Measurements from ENCODE around the gene GLDC. TPM values are rescaled to one million over a fixed set of nuclear protein-coding genes. Genes with fewer than 3 reads are reported as not detected.

Gene GLDC
- total RNA-seq, 3 donors from 2014 or later: 0.38 to 0.63 (median 0.58) TPM

DNA sequence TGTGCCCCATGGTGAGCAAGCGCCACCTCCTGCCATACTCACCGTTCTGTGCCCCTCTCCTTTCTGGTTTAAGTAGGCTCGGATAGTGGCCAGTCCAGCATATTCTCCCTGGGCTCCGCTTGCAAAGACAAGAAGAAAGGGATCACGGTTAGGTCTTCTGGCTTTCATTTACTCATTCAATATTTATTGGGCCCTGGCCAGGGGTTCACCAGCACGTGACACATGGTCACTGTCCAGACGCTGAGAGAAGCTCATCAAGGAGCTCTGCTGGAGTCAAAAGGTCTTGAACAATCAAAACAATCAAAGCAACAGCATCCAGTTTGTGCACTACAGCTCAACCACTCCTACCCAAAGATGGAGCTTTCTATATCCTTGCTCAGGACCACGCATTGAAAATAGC is 80.2 kb downstream of the GLDC start:
- no peaks in the 10 kb centered on the region for H3K4me1 ChIP-seq (ENCODE audit: low read depth)
- no peaks in the 10 kb centered on the region for H3K36me3 ChIP-seq (ENCODE audit: low read depth)
- DNase-seq (no peak), ATAC-seq (no peak)
- no peaks in the 10 kb centered on the region for H3K9me3 ChIP-seq
- H3K4me3 ChIP-seq: no peak overlapping the region
- TF ChIP-seq, protein P1, sequence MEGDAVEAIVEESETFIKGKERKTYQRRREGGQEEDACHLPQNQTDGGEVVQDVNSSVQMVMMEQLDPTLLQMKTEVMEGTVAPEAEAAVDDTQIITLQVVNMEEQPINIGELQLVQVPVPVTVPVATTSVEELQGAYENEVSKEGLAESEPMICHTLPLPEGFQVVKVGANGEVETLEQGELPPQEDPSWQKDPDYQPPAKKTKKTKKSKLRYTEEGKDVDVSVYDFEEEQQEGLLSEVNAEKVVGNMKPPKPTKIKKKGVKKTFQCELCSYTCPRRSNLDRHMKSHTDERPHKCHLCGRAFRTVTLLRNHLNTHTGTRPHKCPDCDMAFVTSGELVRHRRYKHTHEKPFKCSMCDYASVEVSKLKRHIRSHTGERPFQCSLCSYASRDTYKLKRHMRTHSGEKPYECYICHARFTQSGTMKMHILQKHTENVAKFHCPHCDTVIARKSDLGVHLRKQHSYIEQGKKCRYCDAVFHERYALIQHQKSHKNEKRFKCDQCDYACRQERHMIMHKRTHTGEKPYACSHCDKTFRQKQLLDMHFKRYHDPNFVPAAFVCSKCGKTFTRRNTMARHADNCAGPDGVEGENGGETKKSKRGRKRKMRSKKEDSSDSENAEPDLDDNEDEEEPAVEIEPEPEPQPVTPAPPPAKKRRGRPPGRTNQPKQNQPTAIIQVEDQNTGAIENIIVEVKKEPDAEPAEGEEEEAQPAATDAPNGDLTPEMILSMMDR (IDR thresholded peaks at IDR 0.05): no peak
- intact Hi-C loops (cut with DNase I, micrococcal nuclease): no loop called here

DNA sequence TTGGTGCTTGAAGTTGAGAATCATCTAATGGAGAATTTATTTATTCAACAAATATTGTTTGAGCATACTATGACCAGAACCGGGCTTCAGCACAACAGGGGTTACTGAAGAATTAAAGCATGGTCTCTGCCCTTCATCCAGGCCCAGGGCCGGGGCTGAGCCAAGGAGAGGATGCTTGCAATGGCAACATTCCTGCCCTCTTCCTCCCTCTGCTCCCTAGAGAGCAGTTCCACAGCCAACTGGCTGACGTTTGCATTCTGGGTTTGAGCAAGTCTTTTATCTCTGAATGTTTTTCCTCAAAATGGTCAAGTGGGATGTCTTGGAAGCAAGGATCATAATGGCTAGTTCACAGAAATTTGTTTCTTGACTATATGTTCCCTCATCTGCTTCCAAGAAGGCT is 80.7 kb downstream of the GLDC start:
- intact Hi-C loops (cut with DNase I, micrococcal nuclease): no loop called here
- no peak for DNase-seq
- TF ChIP-seq, protein P1 (IDR thresholded peaks at IDR 0.05): no peak
- Histone ChIP-seq H3K4me1 (ENCODE audit: low read depth) (no peaks in the 10 kb centered on the region), H3K36me3 (ENCODE audit: low read depth) (no peaks in the 10 kb centered on the region), H3K9me3 (no peaks in the 10 kb centered on the region), H3K4me3 (no peak overlapping the region)
- ATAC-seq: no peak

DNA sequence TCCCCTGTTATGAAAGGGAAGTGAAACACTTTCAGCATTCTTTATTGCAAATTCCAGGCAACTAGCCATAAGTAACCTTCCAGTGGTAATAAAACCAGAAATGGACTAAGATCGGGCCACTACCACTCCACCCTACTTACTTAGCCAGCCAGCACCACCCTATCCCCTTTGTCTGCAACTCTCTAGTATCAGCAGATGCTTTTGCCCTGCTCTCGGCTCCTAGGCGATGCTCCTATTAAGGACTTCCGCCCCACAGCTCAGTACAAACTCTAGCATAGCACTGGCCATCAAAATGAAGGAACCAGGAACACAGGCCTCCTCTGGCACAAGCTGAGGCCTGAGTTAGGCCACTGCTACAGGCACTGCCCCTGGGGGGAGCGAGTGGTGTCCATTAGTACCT is 81.2 kb downstream of the GLDC start:
- Histone ChIP-seq H3K9me3 (no peaks in the 10 kb centered on the region), H3K4me3 (no peak overlapping the region), H3K4me1 (ENCODE audit: low read depth) (no peaks in the 10 kb centered on the region), H3K36me3 (ENCODE audit: low read depth) (no peaks in the 10 kb centered on the region)
- intact Hi-C loops (cut with DNase I, micrococcal nuclease): no loop called here
- no peak for DNase-seq
- TF ChIP-seq, protein P1 (IDR thresholded peaks at IDR 0.05): no peak
- ATAC-seq: peak; percentile 63

DNA sequence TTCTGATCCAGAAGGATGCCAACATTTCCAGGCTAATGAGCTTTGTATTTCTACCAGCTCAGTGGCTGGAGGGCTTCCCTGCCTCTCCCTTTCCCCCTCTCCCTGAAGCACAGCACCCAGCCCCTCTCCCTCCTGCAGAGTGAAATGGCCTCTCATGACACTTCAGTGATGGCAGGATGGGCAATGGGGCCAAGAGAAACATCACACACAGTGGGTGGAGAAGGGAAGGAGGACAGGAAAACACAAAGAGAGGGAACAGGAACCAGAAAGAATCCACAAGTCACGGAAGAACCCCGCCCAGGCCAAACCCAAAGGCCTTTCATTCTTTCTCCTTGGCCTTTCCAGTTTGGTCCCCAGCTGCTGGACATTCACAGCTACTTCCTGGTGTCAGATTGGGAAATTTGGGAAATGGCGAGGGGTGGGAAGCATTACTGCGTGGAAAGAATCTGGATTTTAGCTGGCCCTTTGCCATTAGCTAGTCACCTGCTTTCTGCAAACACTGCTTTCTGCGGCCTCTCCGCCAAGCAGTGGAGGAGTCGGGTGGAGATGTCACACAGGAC is 82.6 kb downstream of the GLDC start:
- no peak overlapping the region for H3K4me3 ChIP-seq
- no peak for DNase-seq
- TF ChIP-seq, protein P1 (IDR thresholded peaks at IDR 0.05): no peak
- no peaks in the 10 kb centered on the region for H3K4me1 ChIP-seq (ENCODE audit: low read depth)
- ATAC-seq: peak; percentile 13
- no peaks in the 10 kb centered on the region for H3K9me3 ChIP-seq
- intact Hi-C loops (cut with DNase I, micrococcal nuclease): no loop called here
- H3K36me3 ChIP-seq (ENCODE audit: low read depth): no peaks in the 10 kb centered on the region

DNA sequence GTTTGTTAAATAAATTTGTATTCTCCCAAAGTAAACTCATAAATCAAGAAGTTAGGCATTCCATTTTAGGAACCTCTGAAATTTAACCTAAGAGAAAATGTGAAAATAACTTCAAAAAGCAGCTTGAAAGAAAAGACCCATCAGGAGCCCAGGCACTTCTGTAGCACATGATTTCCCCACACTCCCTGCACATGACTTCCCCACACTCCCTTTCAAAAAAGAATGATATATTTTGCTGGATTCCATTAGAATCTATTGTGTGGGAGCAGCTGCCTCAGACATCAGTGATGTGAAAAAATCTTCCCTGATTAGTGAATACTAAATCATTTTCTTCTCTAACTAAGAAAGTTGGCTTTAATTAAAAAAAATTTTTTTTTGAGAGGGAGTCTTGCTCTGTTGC is 83.3 kb downstream of the GLDC start:
- Histone ChIP-seq H3K9me3 (no peaks in the 10 kb centered on the region), H3K36me3 (ENCODE audit: low read depth) (no peaks in the 10 kb centered on the region), H3K4me3 (no peak overlapping the region), H3K4me1 (ENCODE audit: low read depth) (no peaks in the 10 kb centered on the region)
- DNase-seq: no peak
- intact Hi-C loops (cut with DNase I, micrococcal nuclease): no loop called here
- TF ChIP-seq, protein P1 (IDR thresholded peaks at IDR 0.05): no peak
- ATAC-seq: no peak

All from mucosa of descending colon (tissue), 3 donors.